Neural crest cell (in vitro differentiated cells): ENCODE measurements around the gene RERE. TPM values are rescaled to one million over a fixed set of nuclear protein-coding genes. Genes with fewer than 3 reads are reported as not detected.

ENCODE experiments used
- DNase-seq: peaks from one replicate; pipeline ENCODE4 v3.0.0; 2021; ENCODE audit warnings: low read depth, mixed read lengths, low spot score
- H3K27ac Mint-ChIP-seq: one replicate; pipeline ENCODE4 v1.8.0; 2021; ENCODE audit warnings: mild to moderate bottlenecking, mixed read lengths; ENCODE audit not compliant: unreplicated experiment
- H3K27me3 Mint-ChIP-seq: 2 replicates; pipeline ENCODE4 v1.8.0; 2021; ENCODE audit warnings: low read depth, mild to moderate bottlenecking, mixed read lengths
- H3K36me3 Mint-ChIP-seq: 2 replicates; pipeline ENCODE4 v1.8.0; 2021; ENCODE audit warnings: low read depth, mild to moderate bottlenecking, mixed read lengths
- H3K4me1 Mint-ChIP-seq: 2 replicates; pipeline ENCODE4 v1.8.0; 2021; ENCODE audit warnings: mixed read lengths
- H3K4me3 Mint-ChIP-seq: one replicate; pipeline ENCODE4 v1.8.0; 2021; ENCODE audit warnings: mild to moderate bottlenecking, mixed read lengths
- H3K9me3 Mint-ChIP-seq: 2 replicates; pipeline ENCODE4 v1.8.0; 2021; ENCODE audit warnings: mixed read lengths
- CTCF ChIP-seq: fragments of 200-600 bp; sonication (generic); conservative IDR thresholded peaks from 2 replicates; pipeline ENCODE4 v1.5.0; 2021; ENCODE audit warnings: antibody characterized with exemption, mild to moderate bottlenecking
- total RNA-seq: library from RNA; stranded (reverse); gene quantifications from 2 replicates; pipeline ENCODE4 v1.2.1, GENCODE V29; 2021

RERE gene
- total RNA-seq, 1 donor from 2014 or later = 122 TPM

- no peak for TF ChIP-seq CTCF
- H3K27ac Mint-ChIP-seq = no peak overlapping the region
- H3K4me3 Mint-ChIP-seq = no peak overlapping the region
- H3K9me3 Mint-ChIP-seq = no peaks in the 10 kb centered on the region
- H3K27me3 Mint-ChIP-seq = no peaks in the 10 kb centered on the region
- H3K36me3 Mint-ChIP-seq = no peaks in the 10 kb centered on the region
- DNase-seq = no peak
- H3K4me1 Mint-ChIP-seq = peaks cover 45% of the 10 kb centered on the region
These were observed 239.1 kb downstream of the RERE start for GRCh38 chr1:8578132-8578877.

DNA sequence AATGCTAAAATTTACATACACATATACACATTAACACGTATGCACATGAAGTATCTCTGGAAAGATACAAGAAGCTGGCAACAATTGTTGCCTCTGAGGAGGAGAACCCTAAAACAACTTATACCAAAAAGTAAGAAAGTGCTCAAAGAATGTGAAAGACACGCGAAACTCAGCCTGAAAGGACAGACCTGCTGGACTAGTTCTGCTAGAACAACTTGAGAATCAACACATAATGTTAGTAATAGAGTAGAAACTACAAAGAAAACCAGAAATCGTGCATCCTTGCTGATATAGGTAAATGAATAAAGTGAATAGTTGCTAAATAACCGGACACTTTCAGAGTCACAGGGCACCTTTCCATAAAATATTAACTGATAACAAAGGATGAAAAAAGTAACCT is 242.5 kb downstream of the RERE start:
- TF ChIP-seq CTCF = no peak
- DNase-seq = no peak
- Mint-ChIP-seq H3K9me3 (no peaks in the 10 kb centered on the region), H3K4me1 (peaks cover 54% of the 10 kb centered on the region), H3K4me3 (no peak overlapping the region), H3K36me3 (no peaks in the 10 kb centered on the region), H3K27ac (no peak overlapping the region), H3K27me3 (no peaks in the 10 kb centered on the region)

DNA sequence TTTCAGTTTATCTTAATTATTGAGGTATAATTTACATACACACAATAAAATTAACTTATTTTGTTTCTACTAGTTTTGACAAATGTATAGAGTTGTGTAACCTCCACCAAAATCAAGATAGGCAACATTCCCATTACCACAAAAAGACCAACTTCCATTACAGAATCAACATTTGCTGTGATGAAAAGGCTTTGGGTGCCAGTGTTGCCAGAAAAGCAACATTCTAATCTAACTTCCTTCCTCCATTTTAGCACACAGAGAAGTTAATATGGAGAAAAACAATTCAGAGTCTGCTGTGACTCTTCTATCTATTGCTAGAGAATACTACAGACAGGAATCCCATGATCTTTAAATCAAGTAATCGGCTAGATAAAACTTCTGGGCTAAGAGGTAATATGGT is 245.3 kb downstream of the RERE start:
- Mint-ChIP-seq H3K4me3 (no peak overlapping the region), H3K9me3 (no peaks in the 10 kb centered on the region), H3K27ac (peak overlapping the region; percentile 83), H3K4me1 (peaks cover 26% of the 10 kb centered on the region), H3K36me3 (no peaks in the 10 kb centered on the region), H3K27me3 (no peaks in the 10 kb centered on the region)
- TF ChIP-seq CTCF = no peak
- DNase-seq = no peak

DNA sequence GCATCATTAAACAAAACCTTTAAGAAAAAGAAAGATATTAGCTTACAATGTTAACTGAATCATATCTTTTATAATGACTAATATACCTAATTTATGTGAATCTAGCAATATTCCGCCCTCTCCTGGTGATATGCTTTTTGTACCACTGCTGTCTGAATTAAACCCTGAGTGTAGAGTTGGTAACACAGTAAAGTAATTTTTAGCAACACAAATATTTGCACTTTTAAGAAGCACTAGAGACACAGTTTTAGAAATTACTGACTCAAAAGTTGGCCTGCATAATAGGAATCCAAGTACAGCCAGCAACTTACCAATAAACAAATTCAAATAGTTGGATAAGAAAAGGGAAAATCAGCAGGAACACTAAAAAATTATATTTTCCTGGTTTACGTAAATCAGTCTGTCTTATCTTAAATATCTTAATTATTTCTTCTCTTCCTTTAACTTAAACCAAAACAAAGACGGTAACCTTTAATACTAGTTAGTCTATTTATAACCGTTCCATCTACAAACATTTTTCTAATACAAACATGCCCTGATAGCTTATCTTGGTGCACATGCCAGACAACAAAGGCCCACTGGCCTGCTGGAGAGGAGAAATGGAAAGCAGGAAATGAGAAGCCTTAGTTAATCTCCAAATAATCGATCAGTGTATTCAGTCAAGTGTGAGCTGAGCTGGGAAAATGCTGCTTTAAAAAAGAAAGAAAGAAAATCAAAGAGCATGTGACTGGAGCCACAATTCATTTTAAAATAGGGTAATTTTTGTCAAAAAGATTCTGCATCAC is 246.0 kb downstream of the RERE start:
- no peaks in the 10 kb centered on the region for H3K9me3 Mint-ChIP-seq
- no peak for DNase-seq
- peak; percentile 47 for TF ChIP-seq CTCF
- H3K4me3 Mint-ChIP-seq = no peak overlapping the region
- H3K27ac Mint-ChIP-seq = peak overlapping the region; percentile 83
- no peaks in the 10 kb centered on the region for H3K36me3 Mint-ChIP-seq
- H3K4me1 Mint-ChIP-seq = peaks cover 26% of the 10 kb centered on the region
- H3K27me3 Mint-ChIP-seq = no peaks in the 10 kb centered on the region

- no peaks in the 10 kb centered on the region for H3K27me3 Mint-ChIP-seq
- peaks cover 26% of the 10 kb centered on the region for H3K4me1 Mint-ChIP-seq
- no peak overlapping the region for H3K27ac Mint-ChIP-seq
- H3K36me3 Mint-ChIP-seq = no peaks in the 10 kb centered on the region
- no peaks in the 10 kb centered on the region for H3K9me3 Mint-ChIP-seq
- no peak for DNase-seq
- no peak for TF ChIP-seq CTCF
- H3K4me3 Mint-ChIP-seq = no peak overlapping the region
These were observed 247.0 kb downstream of the RERE start for GRCh38 chr1:8570465-8570864.
